SK-N-SH (cell line): ENCODE data around the gene PDLIM5.

ENCODE experiments used
- CHD2 ChIP-seq: fragments of 150-350 bp; IDR thresholded peaks from 2 replicates; pipeline ENCODE4 v1.6.1; 2018; ENCODE audit warnings: low read length; ENCODE audit not compliant: partially characterized antibody
- CTCF ChIP-seq: fragments of 200-600 bp; sonication (generic); IDR thresholded peaks from 2 replicates; pipeline ENCODE4 v1.6.1; 2017; ENCODE audit warnings: antibody characterized with exemption, mild to moderate bottlenecking, moderate library complexity
- EP300 ChIP-seq, 2 experiments: IDR thresholded peaks; 2 replicates each; pipeline versions ENCODE4 v1.4.0 to v1.6.1; 2012; ENCODE audit warnings: borderline replicate concordance in 1 of 2, low read depth in 1 of 2, low read length in 1 of 2
- EZH2phosphoT487 ChIP-seq: fragments of 200-600 bp; sonication (generic); IDR thresholded peaks from 2 replicates; pipeline ENCODE4 v1.6.1; 2017; ENCODE audit warnings: low read depth, mixed run types, mild to moderate bottlenecking, antibody characterized with exemption, moderate library complexity, borderline replicate concordance
- NFIC ChIP-seq: IDR thresholded peaks from 2 replicates; pipeline ENCODE4 v1.4.0; 2012; ENCODE audit warnings: borderline replicate concordance
- NRF1 ChIP-seq: IDR thresholded peaks from 2 replicates; pipeline ENCODE4 v1.6.1; 2012; ENCODE audit warnings: low read depth, mild to moderate bottlenecking, low read length
- POLR2AphosphoS5 ChIP-seq: IDR thresholded peaks from 2 replicates; pipeline ENCODE4 v1.6.1; 2012; ENCODE audit warnings: low read depth, low read length
- RAD21 ChIP-seq: IDR thresholded peaks from 2 replicates; pipeline ENCODE4 v1.6.1; 2012; ENCODE audit warnings: mild to moderate bottlenecking, low read length
- REST ChIP-seq: IDR thresholded peaks from 2 replicates; pipeline ENCODE4 v1.6.1; 2012; ENCODE audit warnings: mild to moderate bottlenecking, low read depth, low read length, moderate library complexity
- TAF1 ChIP-seq: IDR thresholded peaks from 2 replicates; pipeline ENCODE4 v1.6.1; 2012; ENCODE audit warnings: low read depth, mild to moderate bottlenecking, low read length, moderate library complexity, borderline replicate concordance
- USF2 ChIP-seq: fragments of 150-350 bp; IDR thresholded peaks from 2 replicates; pipeline ENCODE4 v1.6.1; 2017; ENCODE audit warnings: antibody characterized with exemption, low read length, low read depth, borderline replicate concordance
- YY1 ChIP-seq: IDR thresholded peaks from 2 replicates; pipeline ENCODE4 v1.4.0; 2012; ENCODE audit warnings: low read depth, mild to moderate bottlenecking

DNA sequence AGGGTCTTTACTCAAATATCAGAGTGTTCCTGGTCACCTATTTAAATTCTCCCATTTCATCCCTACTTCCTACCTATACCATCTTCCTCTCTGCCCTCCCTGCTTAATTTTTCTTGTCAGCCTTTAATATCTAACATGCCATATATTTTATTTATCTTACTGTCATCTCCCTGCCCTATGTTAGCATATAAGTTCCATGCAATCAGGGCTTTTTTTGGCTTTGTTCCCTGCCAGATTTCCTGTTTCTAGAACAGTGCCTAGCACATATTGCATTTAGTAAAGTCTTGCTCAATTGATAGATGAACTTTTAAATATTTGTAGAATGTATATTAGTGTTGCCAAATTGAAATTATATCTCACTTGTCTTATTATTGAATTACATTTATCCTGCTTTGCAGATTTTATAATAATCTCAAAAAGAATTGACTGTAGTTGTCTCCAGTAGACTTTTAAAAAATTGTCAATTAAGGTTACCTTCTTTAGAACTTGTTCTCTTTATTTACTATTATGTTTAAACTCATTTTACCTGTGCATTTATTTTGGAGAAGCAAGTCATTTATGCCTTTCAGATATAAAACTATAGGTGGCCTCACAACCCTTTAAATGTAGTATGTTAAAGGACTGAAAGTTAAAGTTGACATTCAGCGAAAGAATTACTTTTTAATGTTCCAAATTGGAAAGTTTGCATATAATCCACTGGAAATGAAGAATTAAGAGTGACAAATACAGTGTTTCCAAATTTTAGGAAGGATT lies 197.8 kb downstream of the PDLIM5 start:
- TF ChIP-seq CHD2 (peak; percentile 49), NRF1 (no peak), CTCF (no peak), YY1 (no peak), TAF1 (no peak), NFIC (peak; percentile 16; the same call in 1 of the 2 replicates), POLR2AphosphoS5 (no peak), REST (no peak), USF2 (no peak), EZH2phosphoT487 (no peak), EP300 (IDR thresholded peaks at IDR 0.05; ENCODE audit: borderline replicate concordance in 1 of 2, low read depth in 1 of 2, low read length in 1 of 2) (peak in 1 of 2 experiments; percentile 91; a peak in 2 of 4 replicates), RAD21 (peak; percentile 36; the same call in 1 of the 2 replicates)
